ENCODE results near the gene TRMT2A. TPM values are rescaled to one million over a fixed set of nuclear protein-coding genes. Genes with fewer than 3 reads are reported as not detected.

TRMT2A gene
- total and polyA plus RNA-seq, 2 of the 8 experiments (the other 6 are each of a cell fraction or from before 2014, with no cell fraction given), result 44.9 to 50.3 TPM

- Histone ChIP-seq H2BK20ac (ENCODE audit: low read length) (no peak overlapping the region), H3K23me2 (ENCODE audit: low read depth, low read length) (no peaks in the 10 kb centered on the region), H3K4me3 (ENCODE audit: extremely low read depth in 1 of 4, insufficient read depth in 2 of 4, low read depth in 3 of 4, low read length in 4 of 4) (no peak overlapping the region), H3K79me1 (ENCODE audit: low read depth, low read length) (peaks cover 18% of the 10 kb centered on the region), H2BK12ac (ENCODE audit: low read depth, low read length) (no peak overlapping the region), H3K79me2 (ENCODE audit: control insufficient read depth in 1 of 2, insufficient read depth in 2 of 2, low read length in 2 of 2) (peaks cover 0 to 12% of the 10 kb centered on the region in 2 experiments; a peak in 3 of 4 replicates), H3K23ac (ENCODE audit: insufficient read length) (no peak overlapping the region), H3K27ac (ENCODE audit: low read depth, low read length) (no peak overlapping the region), H2AK5ac (ENCODE audit: low read depth, low read length) (no peak overlapping the region), H4K5ac (ENCODE audit: insufficient read length, low read depth, low read length) (no peak overlapping the region), H2AFZ (ENCODE audit: low read length) (no peak overlapping the region), H4K91ac (replicated peaks; ENCODE audit: insufficient read length, low read length) (no peak overlapping the region), H3K4ac (replicated peaks; ENCODE audit: insufficient read length, low read depth, low read length) (no peak overlapping the region), H3K56ac (replicated peaks; ENCODE audit: insufficient read length, low read depth, low read length) (no peak overlapping the region), H2BK15ac (ENCODE audit: low read length) (no peak overlapping the region), H3K9me3 (ENCODE audit: insufficient read depth in 2 of 2, low read depth in 1 of 2, low read length in 1 of 2) (no peaks in the 10 kb centered on the region), H2BK5ac (ENCODE audit: low read depth, low read length) (no peak overlapping the region; the same call in 1 of the 2 replicates), H3K18ac (ENCODE audit: extremely low read depth, low read length) (no peak overlapping the region), H3K27me3 (replicated peaks in 1 of 4; ENCODE audit: control insufficient read depth in 3 of 4, extremely low read depth in 1 of 4, insufficient read depth in 3 of 4, low read length in 3 of 4) (no peaks in the 10 kb centered on the region), H3K9ac (replicated peaks in 1 of 4; ENCODE audit: extremely low read depth in 1 of 4, low read depth in 3 of 4, low read length in 3 of 4) (no peak overlapping the region), H3K14ac (ENCODE audit: insufficient read length) (no peak overlapping the region), H3K4me2 (ENCODE audit: insufficient read depth in 1 of 2, low read depth in 2 of 2, low read length in 2 of 2) (no peak overlapping the region), H3K4me1 (replicated peaks in 1 of 4; ENCODE audit: control insufficient read depth in 3 of 4, insufficient read depth in 4 of 4, low read length in 3 of 4) (no peaks in the 10 kb centered on the region), H3K36me3 (ENCODE audit: control insufficient read depth in 2 of 4, insufficient read depth in 4 of 4, low read length in 3 of 4) (peaks cover 0 to 6% (median 2%) of the 10 kb centered on the region in 4 experiments; a peak in 1 of 8 replicates), H4K8ac (ENCODE audit: extremely low read depth, insufficient read depth, low read length) (no peak overlapping the region), H4K20me1 (replicated peaks in 1 of 2; ENCODE audit: control insufficient read depth in 1 of 2, insufficient read depth in 2 of 2, low read length in 2 of 2) (peaks cover 11 to 31% of the 10 kb centered on the region in 2 experiments), H2BK120ac (replicated peaks; ENCODE audit: low read depth, low read length) (no peak overlapping the region)
- ChIA-PET CTCF (ENCODE audit: partially characterized antibody) (interaction anchor here (1.2 kb wide), 1 partner anchor 14 kb away, joined by 4 read pairs; no protein-coding TSS in a partner anchor), POLR2A (ENCODE audit: partially characterized antibody) (interaction anchor here (1.2 to 10.1 kb wide), 2 partner anchors 13 to 22 kb away, joined by 5 to 104 read pairs; no protein-coding TSS in a partner anchor)
- no peak for TF ChIP-seq BRCA1 (IDR thresholded peaks at IDR 0.05; ENCODE audit: low read depth, low read length)
- no peak for TF ChIP-seq ATF2 (IDR thresholded peaks at IDR 0.05; ENCODE audit: low read length)
- TF ChIP-seq YY1 (IDR thresholded peaks at IDR 0.05; ENCODE audit: low read depth, low read length), result no peak
- no peak for TF ChIP-seq SP1 (IDR thresholded peaks at IDR 0.05; ENCODE audit: low read depth, low read length)
- TF ChIP-seq SRF (IDR thresholded peaks at IDR 0.05; ENCODE audit: low read depth, low read length), result no peak
- TF ChIP-seq SIX5 (IDR thresholded peaks at IDR 0.05; ENCODE audit: low read depth, low read length), result no peak
- TF ChIP-seq ATF3 (IDR thresholded peaks at IDR 0.05; ENCODE audit: insufficient read depth, low read depth, low read length), result no peak
- no peak for TF ChIP-seq SP2 (IDR thresholded peaks at IDR 0.05; ENCODE audit: low read length)
- FAIRE-seq (no peak), DNase-seq (ENCODE audit: low read depth in 1 of 2, low spot score in 2 of 2) (no peak)
- 91% methylated on average over 17 of the region's 17 CpGs; no CpG with 5 or more reads in 1 of the 2 experiments for WGBS, 2 experiments (ENCODE audit: extremely low coverage in 1 of 2, insufficient coverage in 1 of 2, insufficient read length in 1 of 2, insufficient replicate concordance in 2 of 2, low coverage in 1 of 2, low lambda C conversion rate in 2 of 2, missing lambda C conversion rate in 1 of 2)
Observed at GRCh38 chr22:20140521-20140964, 23.5 kb upstream of the TRMT2A start.
